Esophagus muscularis mucosa (tissue), 3 donors: ENCODE measurements around the gene MAP2K2.

Source experiments
- POLR2A ChIP-seq: fragments of 450-650 bp; IDR thresholded peaks from one replicate; pipeline ENCODE4 v1.6.1; 2017; ENCODE audit warnings: antibody characterized with exemption, moderate library complexity, mild to moderate bottlenecking, low read depth
- TF ChIP-seq, protein P1 (sequence below), 3 experiments: fragments of 200-600 bp in 2 of 3; fragments of 450-650 bp in 1 of 3; sonication (generic) in 2 of 3; IDR thresholded peaks; one replicate each; pipeline ENCODE4 v1.5.1; 2017 to 2019; ENCODE audit warnings: antibody characterized with exemption in 3 of 3, mild to moderate bottlenecking in 2 of 3, moderate library complexity in 1 of 3

DNA sequence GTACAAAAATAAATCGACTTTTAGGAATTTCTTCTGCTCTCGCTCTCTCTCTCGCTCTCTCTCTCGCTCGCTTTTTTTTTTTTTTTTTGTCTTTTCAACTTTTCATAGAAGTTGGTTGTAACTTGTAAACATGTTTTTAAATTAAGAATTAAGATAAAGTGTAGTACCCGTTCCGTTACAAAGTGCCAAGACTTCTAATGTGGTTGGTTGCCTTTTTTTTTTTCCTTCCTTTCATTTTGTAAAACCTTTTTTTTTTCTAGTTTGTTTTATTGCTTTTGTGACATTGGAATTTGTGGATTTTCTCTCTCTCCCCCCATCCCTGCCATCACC, 77.6 kb downstream of the MAP2K2 start:
- TF ChIP-seq, protein P1, sequence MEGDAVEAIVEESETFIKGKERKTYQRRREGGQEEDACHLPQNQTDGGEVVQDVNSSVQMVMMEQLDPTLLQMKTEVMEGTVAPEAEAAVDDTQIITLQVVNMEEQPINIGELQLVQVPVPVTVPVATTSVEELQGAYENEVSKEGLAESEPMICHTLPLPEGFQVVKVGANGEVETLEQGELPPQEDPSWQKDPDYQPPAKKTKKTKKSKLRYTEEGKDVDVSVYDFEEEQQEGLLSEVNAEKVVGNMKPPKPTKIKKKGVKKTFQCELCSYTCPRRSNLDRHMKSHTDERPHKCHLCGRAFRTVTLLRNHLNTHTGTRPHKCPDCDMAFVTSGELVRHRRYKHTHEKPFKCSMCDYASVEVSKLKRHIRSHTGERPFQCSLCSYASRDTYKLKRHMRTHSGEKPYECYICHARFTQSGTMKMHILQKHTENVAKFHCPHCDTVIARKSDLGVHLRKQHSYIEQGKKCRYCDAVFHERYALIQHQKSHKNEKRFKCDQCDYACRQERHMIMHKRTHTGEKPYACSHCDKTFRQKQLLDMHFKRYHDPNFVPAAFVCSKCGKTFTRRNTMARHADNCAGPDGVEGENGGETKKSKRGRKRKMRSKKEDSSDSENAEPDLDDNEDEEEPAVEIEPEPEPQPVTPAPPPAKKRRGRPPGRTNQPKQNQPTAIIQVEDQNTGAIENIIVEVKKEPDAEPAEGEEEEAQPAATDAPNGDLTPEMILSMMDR (IDR thresholded peaks at IDR 0.05) = no peak
- TF ChIP-seq POLR2A = no peak
